ENCODE data around the gene FXYD6. TPM values are rescaled to one million over a fixed set of nuclear protein-coding genes. Genes with fewer than 3 reads are reported as not detected.
"Not testable (repeated sequence)": the region's sequence is repeated elsewhere in the genome, so short reads cannot be mapped to it uniquely, and the experiment has no call there.

FXYD6 gene
- total RNA-seq, 2 experiments from 2014 or later, result not detected

DNA sequence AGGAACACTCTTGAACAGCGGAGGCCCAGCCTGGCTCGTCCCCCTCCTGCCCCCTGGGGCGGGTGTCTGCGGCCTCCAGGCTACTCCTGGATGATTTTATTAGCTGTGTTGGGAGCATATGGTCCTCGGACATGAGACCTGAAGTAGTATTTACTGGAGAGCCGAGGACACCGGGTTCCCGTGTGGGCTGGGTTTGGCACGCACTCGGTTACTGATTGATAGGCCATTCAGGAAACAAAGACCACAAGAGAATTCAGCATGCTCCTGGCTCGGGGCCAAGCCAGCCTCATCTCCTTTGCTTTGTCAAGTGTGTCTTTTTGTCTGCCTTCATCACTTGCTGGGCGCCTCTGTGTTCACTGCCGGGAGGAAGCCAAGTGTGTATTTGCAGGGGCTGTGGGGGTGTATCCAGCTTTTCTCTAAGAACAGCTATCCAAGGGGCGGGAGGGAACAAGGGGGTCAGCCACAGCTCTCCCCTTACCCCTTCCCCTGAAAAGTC lies 61.6 kb downstream of the FXYD6 start:
- H3K27ac Mint-ChIP-seq, result peak overlapping the region; percentile 98
- ChIA-PET CTCF (interaction anchor here (0.8 to 15.2 kb wide), 17 partner anchors 9 to 585 kb away, joined by 3 to 196 read pairs (median 4); no protein-coding TSS in a partner anchor), POLR2A (interaction anchor here (0.6 to 2.1 kb wide), 14 partner anchors 9 to 404 kb away, joined by 3 to 18 read pairs (median 3); partner anchors contain the start of genes FXYD2 and IL10RA)
- peaks cover 59% of the 10 kb centered on the region for H3K4me1 Mint-ChIP-seq (ENCODE audit: low read depth)
- no peaks in the 10 kb centered on the region for H3K27me3 Mint-ChIP-seq
- peak overlapping the region; percentile 63 for H3K4me3 Mint-ChIP-seq
- intact Hi-C loops (cut with micrococcal nuclease), result loop anchor here (2.0 kb wide), 1 partner anchor 188 kb away; no protein-coding TSS in a partner anchor
- peak; percentile 97 for DNase-seq
- H3K9me3 Mint-ChIP-seq, result no peaks in the 10 kb centered on the region
- no peaks in the 10 kb centered on the region for H3K36me3 Mint-ChIP-seq (ENCODE audit: low read depth)
- peak; percentile 28 for ATAC-seq
- TF ChIP-seq, protein P1, sequence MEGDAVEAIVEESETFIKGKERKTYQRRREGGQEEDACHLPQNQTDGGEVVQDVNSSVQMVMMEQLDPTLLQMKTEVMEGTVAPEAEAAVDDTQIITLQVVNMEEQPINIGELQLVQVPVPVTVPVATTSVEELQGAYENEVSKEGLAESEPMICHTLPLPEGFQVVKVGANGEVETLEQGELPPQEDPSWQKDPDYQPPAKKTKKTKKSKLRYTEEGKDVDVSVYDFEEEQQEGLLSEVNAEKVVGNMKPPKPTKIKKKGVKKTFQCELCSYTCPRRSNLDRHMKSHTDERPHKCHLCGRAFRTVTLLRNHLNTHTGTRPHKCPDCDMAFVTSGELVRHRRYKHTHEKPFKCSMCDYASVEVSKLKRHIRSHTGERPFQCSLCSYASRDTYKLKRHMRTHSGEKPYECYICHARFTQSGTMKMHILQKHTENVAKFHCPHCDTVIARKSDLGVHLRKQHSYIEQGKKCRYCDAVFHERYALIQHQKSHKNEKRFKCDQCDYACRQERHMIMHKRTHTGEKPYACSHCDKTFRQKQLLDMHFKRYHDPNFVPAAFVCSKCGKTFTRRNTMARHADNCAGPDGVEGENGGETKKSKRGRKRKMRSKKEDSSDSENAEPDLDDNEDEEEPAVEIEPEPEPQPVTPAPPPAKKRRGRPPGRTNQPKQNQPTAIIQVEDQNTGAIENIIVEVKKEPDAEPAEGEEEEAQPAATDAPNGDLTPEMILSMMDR (IDR thresholded peaks at IDR 0.05), result no peak

DNA sequence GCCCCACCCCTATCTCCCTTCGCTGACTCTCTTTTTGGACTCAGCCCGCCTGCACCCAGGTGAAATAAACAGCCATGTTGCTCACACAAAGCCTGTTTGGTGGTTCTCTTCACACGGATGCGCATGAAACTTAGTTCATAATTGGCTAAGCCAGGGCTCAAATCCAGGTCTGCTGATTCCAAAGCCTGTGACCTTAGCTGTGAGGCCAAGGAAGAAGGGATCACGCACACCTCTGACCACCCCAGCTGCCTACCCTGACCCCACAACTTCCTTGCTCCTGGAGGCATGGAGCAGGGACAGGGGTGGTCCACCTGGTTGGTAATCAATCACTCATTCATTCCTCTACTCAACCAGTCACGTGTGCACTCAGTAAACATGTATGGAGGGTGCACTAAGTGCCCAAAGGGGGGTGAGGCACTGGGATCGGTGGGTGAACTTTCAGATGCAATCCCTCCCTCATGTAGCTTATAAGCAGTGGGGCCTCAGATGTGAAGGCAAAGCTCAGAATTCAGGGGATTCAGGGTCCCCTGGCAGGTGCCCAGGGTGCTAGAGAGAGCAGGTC lies 62.2 kb downstream of the FXYD6 start:
- TF ChIP-seq, protein P1 (IDR thresholded peaks at IDR 0.05), result no peak
- DNase-seq (no peak), ATAC-seq (no peak)
- Mint-ChIP-seq H3K27ac (peak overlapping the region; percentile 98), H3K4me1 (ENCODE audit: low read depth) (peaks cover 63% of the 10 kb centered on the region), H3K4me3 (no peak overlapping the region), H3K36me3 (ENCODE audit: low read depth) (no peaks in the 10 kb centered on the region), H3K9me3 (no peaks in the 10 kb centered on the region), H3K27me3 (no peaks in the 10 kb centered on the region)
- intact Hi-C loops (cut with micrococcal nuclease), result loop anchor here (2.0 kb wide), 1 partner anchor 189 kb away; no protein-coding TSS in a partner anchor
- POLR2A ChIA-PET, result interaction anchor here (0.6 to 2.1 kb wide), 7 partner anchors 9 to 404 kb away, joined by 3 to 18 read pairs (median 4); partner anchors contain the start of gene FXYD2
- CTCF ChIA-PET, result interaction anchor here (0.9 to 15.2 kb wide), 10 partner anchors 9 to 584 kb away, joined by 3 to 188 read pairs (median 4); no protein-coding TSS in a partner anchor

DNA sequence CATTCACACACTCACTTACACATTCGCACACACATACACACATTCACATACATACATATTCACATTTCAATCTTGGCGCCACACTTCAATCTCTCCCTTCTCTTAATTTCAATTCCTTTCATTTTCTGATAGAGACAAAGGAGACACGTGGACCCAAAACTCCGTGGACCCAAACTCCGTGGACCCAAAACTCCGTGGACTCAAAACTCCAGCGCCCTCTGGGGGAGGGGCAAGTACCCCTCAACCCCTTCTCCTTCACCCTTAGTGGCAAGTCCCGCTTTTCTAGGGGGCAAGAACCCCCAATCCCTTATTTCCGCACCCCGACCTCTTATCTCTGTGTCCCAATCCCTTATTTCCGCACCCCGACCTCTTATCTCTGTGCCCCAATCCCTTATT lies 66.4 kb downstream of the FXYD6 start:
- H3K4me1 Mint-ChIP-seq (ENCODE audit: low read depth), result peaks cover 30% of the 10 kb centered on the region
- POLR2A ChIA-PET; H3K27me3 Mint-ChIP-seq; DNase-seq; H3K4me3 Mint-ChIP-seq; intact Hi-C loops (cut with micrococcal nuclease); H3K9me3 Mint-ChIP-seq; ATAC-seq; H3K36me3 Mint-ChIP-seq (ENCODE audit: low read depth); H3K27ac Mint-ChIP-seq: not testable (repeated sequence)
- CTCF ChIA-PET, result interaction anchor here (1.2 to 8.5 kb wide), 10 partner anchors 7 to 384 kb away, joined by 3 to 196 read pairs (median 22); partner anchors contain the start of gene FXYD2

DNA sequence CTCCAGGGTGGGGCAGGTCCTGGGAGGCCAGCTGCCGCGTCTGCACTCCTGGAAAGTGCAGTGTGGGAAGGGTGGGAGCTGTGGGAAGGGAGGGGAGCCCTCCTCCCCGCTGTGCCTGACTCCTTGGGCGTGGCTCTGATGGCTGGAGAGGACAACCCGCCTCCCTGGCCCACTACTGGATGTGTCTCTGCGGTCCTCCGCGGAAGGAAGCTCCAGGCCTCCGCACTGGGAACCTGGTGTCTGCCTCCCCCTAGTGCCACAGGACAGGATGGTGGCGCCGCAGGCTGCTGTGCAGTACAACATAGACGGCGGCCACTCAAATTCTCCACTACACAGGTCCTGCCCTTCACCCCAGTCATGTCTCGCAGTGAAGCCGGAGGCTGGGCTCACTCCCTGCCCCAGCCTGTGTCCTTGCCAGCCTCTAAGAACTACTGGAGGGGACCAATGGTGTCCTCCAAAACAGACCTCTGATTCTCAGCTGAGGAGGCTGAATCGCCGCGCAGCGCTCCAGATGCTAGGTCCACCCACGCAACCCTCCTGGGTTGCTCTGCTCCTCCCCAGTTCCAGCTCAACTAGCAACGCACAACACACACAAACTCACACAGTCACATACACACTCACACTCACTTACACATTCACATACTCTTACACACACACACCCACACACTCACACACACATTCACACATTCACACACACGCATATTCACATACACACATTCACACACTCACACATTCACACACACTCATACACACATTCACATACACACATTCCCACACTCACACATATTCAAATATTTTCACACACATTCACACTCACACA lies 67.0 kb downstream of the FXYD6 start:
- Mint-ChIP-seq H3K27ac (peak overlapping the region; percentile 4), H3K9me3 (no peaks in the 10 kb centered on the region), H3K4me3 (no peak overlapping the region), H3K36me3 (ENCODE audit: low read depth) (no peaks in the 10 kb centered on the region), H3K4me1 (ENCODE audit: low read depth) (peaks cover 24% of the 10 kb centered on the region), H3K27me3 (no peaks in the 10 kb centered on the region)
- intact Hi-C loops (cut with micrococcal nuclease), result no loop called here
- POLR2A ChIA-PET, result interaction anchor here (2.8 kb wide), 1 partner anchor 8 kb away, joined by 15 read pairs; no protein-coding TSS in a partner anchor
- CTCF ChIA-PET, result interaction anchor here (1.2 to 8.5 kb wide), 14 partner anchors 8 to 384 kb away, joined by 3 to 196 read pairs (median 24); partner anchors contain the start of genes DSCAML1, FXYD2 and FXYD6
- peak; percentile 88 for ATAC-seq
- peak; percentile 71 for DNase-seq
- TF ChIP-seq, protein P1 (IDR thresholded peaks at IDR 0.05), result peak; percentile 43

DNA sequence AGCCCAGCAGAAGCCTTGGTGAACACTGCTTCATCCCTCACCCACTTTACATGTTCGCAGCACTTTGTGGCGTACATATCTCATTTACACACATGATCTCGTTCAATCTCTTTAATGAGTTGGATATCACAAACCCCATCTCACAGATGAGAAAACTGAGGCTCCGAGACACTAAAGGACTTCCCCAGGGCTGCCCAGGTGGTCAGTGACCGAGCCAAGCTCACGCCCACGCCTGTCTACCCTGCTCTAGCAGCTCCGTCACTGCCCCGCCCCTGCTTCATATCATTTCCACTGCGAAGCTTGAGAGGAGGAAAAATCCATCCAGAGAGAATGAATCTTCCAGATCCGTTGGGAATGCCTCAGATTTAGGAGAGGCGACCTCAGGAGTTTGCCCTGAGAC lies 67.7 kb downstream of the FXYD6 start:
- H3K9me3 Mint-ChIP-seq, result no peaks in the 10 kb centered on the region
- TF ChIP-seq, protein P1 (IDR thresholded peaks at IDR 0.05), result no peak
- no peak overlapping the region for H3K4me3 Mint-ChIP-seq
- H3K4me1 Mint-ChIP-seq (ENCODE audit: low read depth), result peaks cover 18% of the 10 kb centered on the region
- no peaks in the 10 kb centered on the region for H3K27me3 Mint-ChIP-seq
- POLR2A ChIA-PET, result interaction anchor here (1.6 to 2.8 kb wide), 2 partner anchors 9 to 244 kb away, joined by 6 to 15 read pairs; no protein-coding TSS in a partner anchor
- DNase-seq (no peak), ATAC-seq (no peak)
- H3K36me3 Mint-ChIP-seq (ENCODE audit: low read depth), result no peaks in the 10 kb centered on the region
- CTCF ChIA-PET, result interaction anchor here (1.2 to 8.5 kb wide), 22 partner anchors 8 to 383 kb away, joined by 3 to 196 read pairs (median 10); partner anchors contain the start of genes DSCAML1, FXYD2, FXYD6 and SCN4B
- peak overlapping the region; percentile 10 for H3K27ac Mint-ChIP-seq
- intact Hi-C loops (cut with micrococcal nuclease), result loop anchor here (1.0 kb wide), 1 partner anchor 8 kb away; no protein-coding TSS in a partner anchor

Measured in activated CD8-positive, alpha-beta T cell treated with anti-CD3 and anti-CD28 coated beads for 36 hours (primary cell).